Mesenchymal stem cell (in vitro differentiated cells and primary cell): ENCODE measurements around the gene PPARGC1A.

Experiments used
- DNase-seq: peaks from one replicate; pipeline ENCODE4 v3.0.0-alpha.2; 2013
- H2AFZ ChIP-seq: one replicate; pipeline ENCODE4 v1.6.1; 2013; ENCODE audit warnings: low read depth, mild to moderate bottlenecking, control low read depth, inconsistent platforms, low read length, moderate library complexity
- H2AK5ac ChIP-seq: 2 replicates; pipeline ENCODE4 v1.6.1; 2013; ENCODE audit warnings: low read length, moderate library complexity, mild to moderate bottlenecking, inconsistent platforms; ENCODE audit not compliant: severe bottlenecking
- H2BK120ac ChIP-seq: one replicate; pipeline ENCODE4 v1.6.1; 2013; ENCODE audit warnings: low read depth, mild to moderate bottlenecking, inconsistent platforms, low read length, moderate library complexity
- H2BK12ac ChIP-seq, 2 experiments: one replicate each; pipeline ENCODE4 v1.6.1; 2013; ENCODE audit warnings: inconsistent platforms in 2 of 2, low read length in 2 of 2, mild to moderate bottlenecking in 2 of 2, moderate library complexity in 2 of 2, control low read depth in 1 of 2
- H2BK15ac ChIP-seq: one replicate; pipeline ENCODE4 v1.6.1; 2013; ENCODE audit warnings: mild to moderate bottlenecking, low read depth, inconsistent platforms; ENCODE audit not compliant: poor library complexity, severe bottlenecking
- H2BK5ac ChIP-seq: 2 replicates; pipeline ENCODE4 v1.6.1; 2013; ENCODE audit warnings: low read depth, mild to moderate bottlenecking, low read length, control low read depth, inconsistent platforms; ENCODE audit not compliant: poor library complexity, severe bottlenecking
- H3K14ac ChIP-seq, 2 experiments: one replicate each; pipeline ENCODE4 v1.6.1; 2013; ENCODE audit warnings: inconsistent platforms in 2 of 2, low read length in 2 of 2, control low read depth in 1 of 2, mild to moderate bottlenecking in 1 of 2, moderate library complexity in 1 of 2
- H3K18ac ChIP-seq, 2 experiments: one replicate each; pipeline ENCODE4 v1.6.1; 2013; ENCODE audit warnings: inconsistent platforms in 2 of 2, low read length in 2 of 2, control low read depth in 1 of 2, low read depth in 1 of 2, mild to moderate bottlenecking in 1 of 2
- H3K23ac ChIP-seq, 2 experiments: one replicate each; pipeline ENCODE4 v1.6.1; 2013; ENCODE audit warnings: inconsistent platforms in 2 of 2, low read length in 2 of 2, mild to moderate bottlenecking in 2 of 2, moderate library complexity in 2 of 2, control low read depth in 1 of 2
- H3K27ac ChIP-seq: 2 replicates; pipeline ENCODE4 v1.5.1; 2013; ENCODE audit warnings: mild to moderate bottlenecking, moderate library complexity, low read length, control low read depth, inconsistent platforms; ENCODE audit not compliant: poor library complexity, severe bottlenecking
- H3K27me3 ChIP-seq, 2 experiments: 2 replicates each; pipeline versions ENCODE4 v1.6.1 to v1.7.0; 2013; ENCODE audit warnings: low read length in 2 of 2, mild to moderate bottlenecking in 2 of 2, moderate library complexity in 2 of 2, control low read depth in 1 of 2, inconsistent platforms in 1 of 2; ENCODE audit not compliant: control insufficient read depth in 1 of 2, insufficient read depth in 1 of 2
- H3K36me3 ChIP-seq, 2 experiments: 2 replicates each; pipeline versions ENCODE4 v1.6.1 to v1.7.0; 2013; ENCODE audit warnings: low read length in 2 of 2, control low read depth in 1 of 2, inconsistent platforms in 1 of 2, low read depth in 1 of 2, mild to moderate bottlenecking in 1 of 2; ENCODE audit not compliant: insufficient read depth in 2 of 2, control insufficient read depth in 1 of 2
- H3K4ac ChIP-seq, 2 experiments: one replicate each; pipeline ENCODE4 v1.6.1; 2013; ENCODE audit warnings: inconsistent platforms in 2 of 2, low read length in 2 of 2, mild to moderate bottlenecking in 2 of 2, moderate library complexity in 2 of 2, control low read depth in 1 of 2, low read depth in 1 of 2
- H3K4me1 ChIP-seq: 2 replicates; pipeline ENCODE4 v1.6.1; 2013; ENCODE audit warnings: low read depth, low read length, control low read depth; ENCODE audit not compliant: control insufficient read depth, insufficient read depth
- H3K4me2 ChIP-seq: 2 replicates; pipeline ENCODE4 v1.6.1; 2013; ENCODE audit warnings: low read length, mild to moderate bottlenecking, inconsistent platforms; ENCODE audit not compliant: poor library complexity, severe bottlenecking
- H3K4me3 ChIP-seq, 2 experiments: 2 replicates each; pipeline versions ENCODE4 v1.5.1 to v1.7.0; 2013; ENCODE audit warnings: low read length in 2 of 2, mild to moderate bottlenecking in 2 of 2, control low read depth in 1 of 2, low read depth in 1 of 2; ENCODE audit not compliant: insufficient read depth in 1 of 2
- H3K79me1 ChIP-seq: replicated peaks from 2 replicates; pipeline ENCODE4 v1.6.1; 2013; ENCODE audit warnings: mild to moderate bottlenecking, control low read depth, low read length, inconsistent platforms; ENCODE audit not compliant: poor library complexity, severe bottlenecking
- H3K9ac ChIP-seq: 2 replicates; pipeline ENCODE4 v1.7.0; 2013; ENCODE audit warnings: mild to moderate bottlenecking, low read length, moderate library complexity
- H3K9me3 ChIP-seq: 2 replicates; pipeline ENCODE4 v1.7.0; 2013; ENCODE audit warnings: mild to moderate bottlenecking, low read length; ENCODE audit not compliant: control insufficient read depth
- H4K8ac ChIP-seq: one replicate; pipeline ENCODE4 v1.6.1; 2013; ENCODE audit warnings: inconsistent platforms, mild to moderate bottlenecking, low read length, moderate library complexity
- H4K91ac ChIP-seq: one replicate; pipeline ENCODE4 v1.6.1; 2013; ENCODE audit warnings: mild to moderate bottlenecking, low read length, inconsistent platforms
- WGBS: methylation state at CpG from one replicate; pipeline ENCODE4 v1.1.7; 2013; ENCODE audit warnings: mixed read lengths; 5-methylcytosine and 5-hydroxymethylcytosine counted together

The PPARGC1A gene

GRCh38 chr4:23811161-23811560 lies 78.7 kb downstream of the PPARGC1A start:
- no peak overlapping the region for H3K14ac ChIP-seq
- H3K18ac ChIP-seq, result peak overlapping the region in 1 of 2 experiments; percentile 48
- DNase-seq, result peak; percentile 33
- no peak overlapping the region for H2BK5ac ChIP-seq
- H2AK5ac ChIP-seq, result no peak overlapping the region
- no peak overlapping the region for H3K27ac ChIP-seq
- no peak overlapping the region for H2BK120ac ChIP-seq
- H3K36me3 ChIP-seq, result no peaks in the 10 kb centered on the region
- no peaks in the 10 kb centered on the region for H3K9me3 ChIP-seq
- no peak overlapping the region for H3K4me2 ChIP-seq
- no peak overlapping the region for H3K23ac ChIP-seq
- H4K8ac ChIP-seq, result no peak overlapping the region
- H3K79me1 ChIP-seq, result no peaks in the 10 kb centered on the region
- no peak overlapping the region for H2BK12ac ChIP-seq
- H3K9ac ChIP-seq, result no peak overlapping the region
- no peak overlapping the region for H3K4me3 ChIP-seq
- H3K4ac ChIP-seq, result no peak overlapping the region
- 83% methylated on average over 2 of the region's 2 CpGs for WGBS
- no peaks in the 10 kb centered on the region for H3K4me1 ChIP-seq
- no peak overlapping the region for H2AFZ ChIP-seq
- no peak overlapping the region for H2BK15ac ChIP-seq
- H3K27me3 ChIP-seq, result no peaks in the 10 kb centered on the region
- H4K91ac ChIP-seq, result no peak overlapping the region

GRCh38 chr4:23805450-23805851 lies 84.4 kb downstream of the PPARGC1A start:
- Histone ChIP-seq H3K4me1 (no peaks in the 10 kb centered on the region), H2BK12ac (peak overlapping the region in 1 of 2 experiments; percentile 84), H2BK15ac (no peak overlapping the region), H3K18ac (no peak overlapping the region), H3K14ac (no peak overlapping the region), H2BK5ac (no peak overlapping the region), H3K4me2 (no peak overlapping the region), H3K79me1 (no peaks in the 10 kb centered on the region), H3K27me3 (no peaks in the 10 kb centered on the region), H3K4ac (no peak overlapping the region), H3K23ac (no peak overlapping the region), H3K36me3 (no peaks in the 10 kb centered on the region), H2AFZ (no peak overlapping the region), H4K8ac (peak overlapping the region; percentile 37), H3K27ac (peak overlapping the region; percentile 47), H3K4me3 (no peak overlapping the region), H3K9me3 (no peaks in the 10 kb centered on the region), H2BK120ac (no peak overlapping the region), H2AK5ac (no peak overlapping the region), H3K9ac (no peak overlapping the region), H4K91ac (no peak overlapping the region)
- peak; percentile 67 for DNase-seq
- whole genome bisulfite sequencing, result 7% methylated on average over 5 of the region's 5 CpGs

- Histone ChIP-seq H3K4me3 (no peak overlapping the region), H3K9me3 (no peaks in the 10 kb centered on the region), H2BK15ac (no peak overlapping the region), H3K18ac (no peak overlapping the region), H2BK5ac (no peak overlapping the region), H2BK120ac (no peak overlapping the region), H3K27ac (peak overlapping the region; percentile 23), H3K4me2 (no peak overlapping the region), H2AK5ac (no peak overlapping the region), H3K4ac (peak overlapping the region in 1 of 2 experiments; percentile 41), H3K9ac (peak overlapping the region; percentile 52), H3K23ac (no peak overlapping the region), H4K91ac (no peak overlapping the region), H3K79me1 (no peaks in the 10 kb centered on the region), H4K8ac (no peak overlapping the region), H3K27me3 (no peaks in the 10 kb centered on the region), H3K14ac (no peak overlapping the region), H3K36me3 (no peaks in the 10 kb centered on the region), H2BK12ac (no peak overlapping the region), H3K4me1 (peaks cover 2% of the 10 kb centered on the region), H2AFZ (no peak overlapping the region)
- DNase-seq, result peak; percentile 80
- WGBS, result 38% methylated on average over 5 of the region's 5 CpGs
Observed at GRCh38 chr4:23789762-23790161, 100.1 kb downstream of the PPARGC1A start.

GRCh38 chr4:23788460-23788859 lies 101.4 kb downstream of the PPARGC1A start:
- Histone ChIP-seq H3K36me3 (no peaks in the 10 kb centered on the region), H2AK5ac (no peak overlapping the region), H3K9me3 (no peaks in the 10 kb centered on the region), H4K8ac (no peak overlapping the region), H2BK5ac (no peak overlapping the region), H2BK120ac (no peak overlapping the region), H3K27me3 (no peaks in the 10 kb centered on the region), H3K27ac (no peak overlapping the region), H3K14ac (no peak overlapping the region), H2BK12ac (no peak overlapping the region), H3K23ac (no peak overlapping the region), H3K79me1 (no peaks in the 10 kb centered on the region), H3K4ac (no peak overlapping the region), H3K4me1 (peaks cover 2% of the 10 kb centered on the region), H2BK15ac (no peak overlapping the region), H3K9ac (no peak overlapping the region), H4K91ac (no peak overlapping the region), H2AFZ (no peak overlapping the region), H3K18ac (no peak overlapping the region), H3K4me3 (no peak overlapping the region), H3K4me2 (no peak overlapping the region)
- DNase-seq, result peak; percentile 71
- 75% methylated on average over 3 of the region's 5 CpGs for WGBS
